ENCODE measurements around the gene GLIS1.
"Not testable (repeated sequence)": the region's sequence is repeated elsewhere in the genome, so short reads cannot be mapped to it uniquely, and the experiment has no call there.

GLIS1 gene

DNA sequence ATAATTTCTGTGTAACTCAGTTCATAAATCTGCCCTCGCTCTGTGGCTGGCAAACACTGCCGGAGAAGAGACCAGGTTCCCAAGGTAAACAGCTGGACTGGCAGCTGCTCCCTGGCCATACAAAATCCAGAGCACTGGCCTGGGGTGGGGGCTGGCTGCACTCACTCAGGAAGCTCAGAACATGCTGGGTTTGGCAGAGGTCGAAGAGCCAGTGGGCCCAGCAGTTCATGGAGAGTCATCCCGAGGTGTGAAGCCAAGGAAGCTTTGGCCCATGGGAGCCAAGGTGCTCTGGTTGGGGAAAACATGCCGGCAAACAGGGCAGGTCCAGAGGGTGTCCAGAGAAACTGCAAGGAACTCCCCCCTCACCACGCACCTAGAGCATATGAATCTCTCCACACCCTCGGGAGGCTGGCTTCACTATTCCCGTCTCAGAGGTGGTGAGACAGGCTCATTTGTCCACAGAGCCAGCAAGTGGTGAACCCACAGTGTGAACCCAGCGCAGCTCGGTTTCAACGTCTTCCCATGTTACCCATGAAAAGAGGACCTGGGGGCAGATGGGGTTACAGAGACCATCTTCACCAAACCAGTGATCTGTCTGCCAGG lies 177.4 kb downstream of the GLIS1 start:
- no peak for DNase-seq (ENCODE audit: low read depth in 2 of 2)

DNA sequence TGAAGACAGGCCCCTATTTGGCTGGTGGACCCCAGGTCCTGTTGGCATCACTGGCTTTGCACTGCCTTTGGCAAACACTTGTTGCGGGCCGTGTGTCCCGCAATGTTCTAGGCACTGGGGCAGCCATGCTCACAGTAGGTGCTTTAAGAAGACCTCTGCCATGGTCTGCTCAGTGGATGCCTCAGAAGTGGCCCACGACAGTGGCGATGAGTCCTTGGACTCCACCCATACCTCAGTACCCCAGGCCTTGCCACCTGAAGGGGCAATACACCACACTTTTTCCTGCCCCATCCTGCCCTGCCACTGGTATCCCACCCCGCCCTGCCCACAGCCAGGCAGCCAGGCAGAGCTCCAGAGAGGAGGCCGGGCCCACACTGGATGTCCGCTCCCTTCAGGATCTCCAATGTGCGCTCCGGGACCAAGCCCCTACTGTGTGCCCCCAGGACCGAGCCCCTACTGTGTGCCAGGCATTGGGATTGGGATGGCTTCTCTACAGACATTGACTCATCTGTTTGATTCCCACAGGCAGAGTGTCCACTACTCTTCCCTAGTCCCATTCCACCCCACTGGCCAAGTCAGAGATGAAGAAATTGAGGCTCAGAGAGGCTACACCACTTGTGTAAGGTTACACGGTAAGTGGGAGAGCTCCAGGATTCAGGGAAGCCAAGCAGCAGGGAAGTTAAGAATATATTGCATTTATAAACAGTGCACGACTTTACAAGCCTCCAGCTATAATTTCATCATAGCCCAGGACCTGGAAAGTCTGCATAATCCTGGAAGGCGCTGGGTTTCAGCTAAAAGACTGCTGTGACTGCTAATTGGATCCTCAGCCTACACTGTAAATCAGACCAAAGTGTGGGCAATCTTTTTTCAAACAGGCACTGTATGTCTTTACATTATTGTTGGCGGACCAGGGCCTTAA lies 178.1 kb downstream of the GLIS1 start:
- no peak for DNase-seq (ENCODE audit: low read depth in 2 of 2)

GRCh38 chr1:53559854-53560580 lies 178.9 kb downstream of the GLIS1 start:
- DNase-seq (ENCODE audit: low read depth in 2 of 2), result no peak

GRCh38 chr1:53559391-53559815 lies 179.6 kb downstream of the GLIS1 start:
- DNase-seq (ENCODE audit: low read depth in 2 of 2), result no peak

DNA sequence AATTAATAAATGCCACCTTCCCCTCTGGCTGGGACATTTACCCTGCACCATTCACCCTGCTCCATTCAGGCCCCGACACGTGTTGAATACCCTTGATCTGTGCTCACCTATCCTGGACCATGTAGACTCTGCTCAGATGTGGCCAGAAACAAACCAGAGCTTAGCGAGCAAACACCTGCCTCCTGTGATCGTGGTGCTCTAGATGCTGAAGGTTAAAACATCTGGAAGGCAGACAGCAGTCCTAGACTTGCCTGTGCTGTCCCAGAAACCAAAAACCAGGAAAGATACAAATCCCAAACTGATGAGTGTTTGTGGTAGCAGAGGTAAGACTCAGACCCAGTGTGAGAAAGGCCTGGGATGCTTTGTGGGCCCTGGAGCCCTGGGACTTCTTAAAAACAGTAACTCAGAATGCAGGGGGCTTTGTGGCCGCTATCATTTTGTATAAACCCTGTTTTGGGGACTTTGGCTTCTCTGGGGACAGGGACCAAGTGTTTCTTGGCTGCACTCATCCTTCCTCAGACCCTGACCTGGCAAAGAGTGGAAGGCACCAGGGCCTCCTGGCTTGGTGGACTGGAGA lies 180.1 kb downstream of the GLIS1 start:
- DNase-seq (ENCODE audit: low read depth in 2 of 2), result no peak

- no peak for DNase-seq (ENCODE audit: low read depth in 2 of 2)
Observed at GRCh38 chr1:53557830-53558738, 180.9 kb downstream of the GLIS1 start.

GRCh38 chr1:53557369-53557768 lies 181.6 kb downstream of the GLIS1 start:
- DNase-seq (ENCODE audit: low read depth in 2 of 2), result no peak

GRCh38 chr1:53556657-53557227 lies 182.2 kb downstream of the GLIS1 start:
- DNase-seq (ENCODE audit: low read depth in 2 of 2), result no peak

DNA sequence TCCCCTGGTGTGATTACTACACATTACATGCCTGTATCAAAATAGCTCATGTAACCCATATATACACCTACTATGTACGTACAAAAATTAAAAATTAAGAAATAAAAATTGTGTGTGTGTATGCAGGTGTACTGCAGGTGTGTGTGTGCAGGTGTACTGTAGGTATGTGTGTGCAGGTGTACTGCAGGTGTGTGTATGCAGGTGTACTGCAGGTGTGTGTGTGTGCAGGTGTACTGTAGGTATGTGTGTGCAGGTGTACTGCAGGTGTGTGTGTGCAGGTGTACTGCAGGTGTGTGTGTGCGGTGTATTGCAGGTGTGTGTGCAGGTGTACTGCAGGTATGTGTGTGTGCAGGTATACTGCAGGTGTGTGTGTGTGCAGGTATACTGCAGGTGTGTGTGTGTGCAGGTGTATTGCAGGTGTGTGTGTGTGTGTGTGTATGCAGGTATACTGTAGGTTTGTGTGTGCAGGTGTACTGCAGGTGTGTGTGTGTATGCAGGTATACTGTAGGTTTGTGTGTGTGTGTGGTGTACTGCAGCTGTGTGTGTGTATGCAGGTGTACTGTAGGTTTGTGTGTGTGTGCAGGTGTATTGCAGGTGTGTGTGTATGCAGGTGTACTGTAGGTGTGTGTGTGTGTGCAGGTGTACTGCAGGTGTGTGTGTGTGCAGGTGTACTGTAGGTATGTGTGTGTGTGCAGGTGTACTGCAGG lies 183.2 kb downstream of the GLIS1 start:
- DNase-seq (ENCODE audit: low read depth in 2 of 2), result not testable (repeated sequence)

DNA sequence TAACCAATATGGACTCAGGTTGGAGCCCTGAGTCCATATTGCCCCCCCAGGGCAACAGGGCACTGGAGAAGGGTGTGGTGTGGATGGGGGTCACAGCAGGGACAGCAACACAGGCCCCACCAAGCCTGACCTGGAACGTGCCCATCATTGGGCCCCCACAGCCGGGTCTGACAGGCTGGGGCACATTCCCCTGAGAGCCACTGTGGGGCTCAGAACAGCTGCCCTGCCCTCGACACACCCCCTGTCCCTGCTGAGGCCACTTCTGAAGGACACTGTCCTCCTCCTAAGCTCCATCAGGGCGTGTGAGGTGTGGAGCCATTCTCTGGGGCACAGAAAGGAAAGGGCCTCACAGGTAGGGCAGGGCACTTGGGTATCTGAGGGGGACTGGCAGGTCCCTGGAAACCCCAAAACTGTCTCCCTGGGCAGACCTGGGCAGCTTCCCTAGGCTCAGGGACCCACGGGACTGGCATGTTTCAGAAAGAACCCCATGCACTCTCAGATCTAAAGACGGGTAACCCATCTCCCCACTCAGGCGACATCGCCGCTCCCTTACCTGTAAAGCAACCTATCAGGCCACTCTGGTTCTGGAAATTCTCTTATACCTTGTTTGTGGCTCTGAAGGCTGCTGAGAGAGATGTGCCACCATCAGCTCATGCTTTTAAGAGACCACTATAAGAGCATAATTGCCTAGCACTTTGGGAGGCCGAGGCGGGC lies 184.2 kb downstream of the GLIS1 start:
- DNase-seq (ENCODE audit: low read depth in 2 of 2), result no peak

GRCh38 chr1:53553734-53554509 lies 185.0 kb downstream of the GLIS1 start:
- DNase-seq (ENCODE audit: low read depth in 2 of 2), result no peak

- no peak for DNase-seq (ENCODE audit: low read depth in 2 of 2)
Observed at GRCh38 chr1:53552981-53553733, 185.8 kb downstream of the GLIS1 start.

- DNase-seq (ENCODE audit: low read depth in 2 of 2), result no peak
Observed at GRCh38 chr1:53552146-53552861, 186.7 kb downstream of the GLIS1 start.

- no peak for DNase-seq (ENCODE audit: low read depth in 2 of 2)
Observed at GRCh38 chr1:53551428-53551995, 187.5 kb downstream of the GLIS1 start.

DNA sequence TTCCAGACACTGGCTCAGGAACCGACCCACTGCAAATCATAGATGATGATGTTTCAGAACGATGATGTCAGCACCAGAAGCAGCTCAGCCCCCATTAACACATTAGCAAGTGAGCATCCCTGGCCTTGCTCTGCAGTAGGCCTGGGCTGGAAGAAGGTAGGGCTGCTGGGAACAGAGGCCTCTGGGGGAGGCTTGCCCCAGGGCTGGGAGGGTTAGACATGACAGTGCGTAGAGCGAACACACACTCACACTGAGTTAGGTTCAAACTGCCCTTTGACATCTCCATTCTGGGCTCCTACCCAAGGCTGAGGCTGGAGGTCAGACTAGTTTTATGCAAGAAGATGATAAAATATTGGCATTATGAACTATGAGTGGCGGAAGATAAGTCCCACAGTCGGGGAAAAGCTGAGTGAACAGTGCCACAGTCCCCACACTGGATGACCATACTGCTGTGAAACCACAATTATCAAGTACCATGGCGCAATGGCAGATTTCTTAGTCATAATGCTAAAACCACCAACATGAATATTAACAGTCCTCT lies 188.7 kb downstream of the GLIS1 start:
- no peak for DNase-seq (ENCODE audit: low read depth in 2 of 2)

GRCh38 chr1:53549781-53550180 lies 189.2 kb downstream of the GLIS1 start:
- no peak for DNase-seq (ENCODE audit: low read depth in 2 of 2)

- DNase-seq (ENCODE audit: low read depth in 2 of 2), result no peak
Observed at GRCh38 chr1:53549287-53549686, 189.7 kb downstream of the GLIS1 start.
